HG03575 (cell line): Measurements from ENCODE around the gene NXPE3.

Experiments used
- ATAC-seq: cut with Tn5 transposase; IDR thresholded peaks from one replicate; pipeline ENCODE4 v1.9.1; 2021; ENCODE audit not compliant: unreplicated experiment, insufficient number of reproducible peaks, low FRiP score; ENCODE audit errors: extremely low read depth

NXPE3 gene

DNA sequence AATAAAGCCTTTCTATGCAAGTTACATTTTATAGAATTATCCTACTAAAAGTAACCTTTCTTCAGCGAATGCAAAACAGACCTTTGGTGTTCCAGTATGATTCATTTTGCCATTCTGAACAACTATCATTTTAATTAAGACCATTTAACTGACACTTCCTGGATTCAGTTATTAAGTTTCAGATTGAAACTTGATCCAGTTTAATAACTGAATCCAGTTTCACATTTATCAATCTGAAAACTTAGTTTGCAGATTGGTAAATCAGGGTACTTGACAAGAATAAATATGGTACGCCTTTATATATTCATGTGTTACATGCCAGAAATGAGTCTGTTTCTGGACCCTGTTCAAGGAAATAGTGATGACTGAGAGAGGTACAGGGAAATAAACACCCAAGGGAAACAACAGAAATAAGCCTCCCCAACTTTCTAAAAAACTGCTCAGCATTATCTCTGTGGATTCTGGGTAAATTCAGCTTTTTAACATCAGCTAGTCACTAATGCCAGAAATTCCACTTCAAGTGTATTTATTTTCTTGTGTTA lies 47.0 kb downstream of the NXPE3 start:
- no peak for ATAC-seq

DNA sequence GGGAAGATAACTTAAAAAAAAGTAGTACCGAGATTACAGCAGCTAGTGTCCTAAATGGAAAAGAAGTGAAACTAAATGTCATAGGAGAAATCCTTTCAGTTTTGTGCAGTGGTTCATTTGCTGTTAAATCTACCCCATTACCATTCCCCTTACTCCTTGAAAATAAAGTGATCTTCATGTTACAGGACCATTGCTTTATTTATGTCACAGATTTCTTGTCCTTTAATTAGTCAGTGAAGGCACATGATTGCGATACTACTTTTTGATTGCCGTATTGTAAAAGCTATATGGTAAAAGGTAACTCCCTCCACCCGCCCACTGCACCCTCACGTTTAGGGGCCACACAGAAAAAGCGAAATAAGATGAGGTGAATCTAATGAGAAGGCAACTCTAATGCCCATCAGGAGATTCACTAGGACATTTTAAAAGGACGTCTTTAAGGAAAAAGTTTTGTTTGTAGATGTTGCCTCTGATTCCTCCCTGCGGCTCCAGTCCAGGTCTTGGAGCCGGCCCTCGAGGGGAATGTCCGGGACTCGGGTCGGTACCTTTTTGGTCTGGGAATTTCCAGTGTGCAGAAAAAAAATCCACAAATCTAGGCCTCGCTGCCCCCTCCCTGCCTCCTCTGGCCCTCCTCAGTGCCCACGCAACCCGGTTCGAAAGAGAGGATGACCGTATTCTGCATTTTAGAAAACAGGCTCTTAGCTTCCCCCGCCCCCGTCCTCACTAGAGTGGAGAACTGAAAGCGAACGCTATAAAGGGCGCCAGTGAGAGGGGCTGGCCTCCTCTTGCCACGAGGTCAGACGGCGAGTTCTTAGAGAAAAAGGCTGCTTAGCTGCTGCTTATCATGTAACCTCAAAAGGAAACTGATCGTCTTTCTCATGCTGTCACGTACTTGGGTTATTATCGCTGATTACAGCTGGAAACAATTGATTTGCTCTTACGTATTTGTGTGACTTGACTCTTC lies 48.5 kb downstream of the NXPE3 start:
- peak; percentile 74 for ATAC-seq

DNA sequence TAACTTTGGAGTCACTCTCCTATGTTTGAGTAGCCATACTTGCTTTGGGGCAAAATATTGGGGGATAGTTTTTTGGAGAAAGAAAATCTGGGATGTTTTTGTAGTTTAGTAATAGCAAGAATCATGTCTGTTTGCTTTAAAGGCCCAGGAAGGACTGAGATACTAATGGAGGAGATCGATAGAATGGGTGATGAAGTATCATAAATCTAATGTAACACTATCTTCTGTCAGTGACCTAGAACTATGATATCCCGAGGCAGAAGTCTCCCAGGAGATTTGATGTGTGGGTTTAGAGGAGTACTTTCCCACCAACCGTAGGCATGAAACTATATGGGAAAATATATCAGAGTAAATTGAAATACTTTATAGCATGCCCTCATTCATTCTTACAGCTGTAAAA lies 49.3 kb downstream of the NXPE3 start:
- ATAC-seq = no peak

DNA sequence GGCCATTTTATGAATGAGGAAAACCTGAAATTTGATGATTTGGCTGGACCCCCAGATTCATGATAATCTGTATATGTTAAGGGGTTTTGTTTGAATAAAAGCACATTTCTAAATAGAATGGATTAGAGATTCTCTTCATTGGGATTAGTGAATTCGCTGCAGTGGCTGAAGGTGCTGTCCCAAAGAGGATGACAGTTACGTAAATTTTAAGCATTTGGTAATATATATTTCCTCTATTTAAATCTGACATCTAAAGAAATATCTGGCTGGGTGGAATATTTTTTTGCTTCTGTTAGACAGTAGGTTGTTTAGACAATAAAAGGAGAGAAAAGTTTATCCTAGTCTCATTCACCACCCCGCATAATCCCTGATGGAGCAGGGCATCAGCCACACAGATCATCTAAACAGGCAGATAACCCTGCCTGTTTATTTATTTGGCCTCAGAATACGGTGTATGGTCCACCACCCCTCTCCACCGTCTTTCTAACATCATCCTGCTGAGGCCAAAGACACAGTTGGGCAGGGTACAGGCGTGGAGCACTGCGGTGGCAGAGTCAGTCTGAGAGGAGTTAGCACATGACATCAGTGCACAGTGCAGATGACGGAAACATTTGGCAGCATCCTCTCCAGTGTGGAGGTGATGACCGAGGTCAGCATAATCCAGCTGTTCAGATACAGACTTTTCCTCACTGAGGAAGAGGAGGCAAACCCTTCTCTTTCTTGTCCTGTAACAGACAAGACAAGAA lies 49.9 kb downstream of the NXPE3 start:
- no peak for ATAC-seq

DNA sequence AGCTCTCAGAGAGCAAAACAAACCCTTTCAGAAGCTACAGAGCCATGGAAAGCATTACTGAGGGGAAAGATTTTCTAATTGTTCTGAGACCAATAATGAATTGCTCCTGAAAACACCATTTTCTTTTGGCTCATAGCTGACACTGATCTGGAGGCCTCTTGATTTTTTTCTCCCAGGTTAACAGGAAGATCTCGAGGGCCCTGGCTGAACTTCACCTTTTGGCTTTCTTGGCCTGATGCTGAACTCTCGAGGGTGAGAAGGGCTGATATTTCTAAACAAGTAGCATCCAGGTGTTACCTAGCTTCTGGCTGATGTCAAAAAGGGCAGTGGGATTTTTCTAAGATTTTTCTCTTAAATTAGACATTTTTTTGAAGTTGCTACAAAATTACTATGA lies 50.4 kb downstream of the NXPE3 start:
- no peak for ATAC-seq

DNA sequence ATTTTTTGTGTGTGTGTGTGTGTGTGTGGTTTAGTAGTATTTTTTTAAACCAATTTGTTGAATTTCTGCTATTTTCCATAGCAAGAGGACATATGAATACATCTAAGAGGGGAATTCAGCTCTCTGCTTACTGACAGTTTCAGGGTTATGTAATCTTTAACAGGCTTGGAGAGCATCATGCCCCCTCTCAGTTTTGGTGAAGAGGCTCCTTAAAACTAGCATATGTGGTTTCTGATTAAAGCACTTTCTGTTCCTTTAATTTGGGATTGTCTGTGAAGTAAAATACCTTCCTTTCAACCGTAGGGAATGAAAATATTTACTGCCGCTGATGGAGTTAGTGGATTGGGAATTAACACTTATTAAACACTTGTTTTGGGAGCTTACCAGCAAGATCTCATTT lies 50.9 kb downstream of the NXPE3 start:
- no peak for ATAC-seq

DNA sequence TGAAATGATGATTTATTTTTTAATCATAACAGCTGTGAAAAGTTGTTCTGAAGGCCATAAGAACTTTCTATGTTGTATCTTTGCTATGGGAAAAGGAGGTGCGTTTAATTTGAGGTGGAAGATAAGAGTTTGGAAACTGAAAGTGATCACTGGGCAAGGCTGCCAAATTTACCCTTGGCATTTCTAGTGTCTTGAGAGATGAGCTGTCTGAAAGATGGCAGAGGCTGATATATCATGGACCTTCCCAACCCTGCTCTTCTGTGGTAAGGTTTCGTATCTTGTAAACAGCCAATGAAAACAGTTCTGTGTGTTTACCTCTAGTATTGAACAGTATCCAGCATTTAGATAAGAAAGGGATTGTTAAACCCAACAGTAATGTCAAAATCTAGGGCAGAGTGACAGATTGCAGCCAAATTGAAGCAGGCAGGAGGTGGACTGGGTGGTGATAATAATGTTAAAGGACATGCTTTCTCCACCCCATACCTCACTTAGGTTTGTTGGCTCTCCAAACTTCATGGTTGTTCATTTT lies 54.5 kb downstream of the NXPE3 start:
- ATAC-seq = no peak

DNA sequence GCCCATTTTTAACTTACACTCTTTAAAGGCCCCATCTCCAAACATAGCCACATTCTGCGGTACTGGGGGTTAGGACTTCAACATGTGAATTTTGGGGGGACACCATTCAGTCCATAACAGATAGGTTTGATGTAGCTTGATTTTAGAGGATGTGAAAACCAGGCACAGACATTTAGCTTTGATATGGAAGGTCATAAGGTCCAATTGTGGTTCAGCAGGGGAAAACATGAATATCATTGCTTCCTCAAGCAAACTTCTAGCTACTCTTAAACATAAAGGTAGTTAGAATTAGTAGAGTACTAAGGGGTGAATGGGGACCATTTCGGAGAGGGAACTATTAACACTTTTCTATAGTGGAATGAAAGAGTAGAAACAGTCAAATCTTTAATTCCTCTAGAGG lies 56.7 kb downstream of the NXPE3 start:
- no peak for ATAC-seq

DNA sequence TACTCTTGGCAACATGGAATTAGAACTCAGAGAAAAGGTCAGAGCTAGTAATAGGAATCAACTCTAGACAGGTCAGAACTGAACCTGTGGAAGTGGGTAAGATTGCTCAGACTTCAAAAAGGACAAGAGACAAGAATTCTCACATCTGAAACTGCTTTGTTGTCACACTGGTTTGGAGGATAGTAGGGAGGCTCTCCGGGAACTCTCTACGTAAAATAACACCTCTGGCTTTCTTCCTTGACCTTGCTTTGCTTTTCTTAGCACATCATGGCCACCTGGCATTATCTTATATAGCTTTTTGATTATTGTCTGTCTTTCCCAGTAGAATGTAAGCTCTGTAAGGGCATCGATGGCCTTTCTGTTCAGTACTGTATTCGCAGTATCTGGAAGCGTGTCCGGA lies 57.1 kb downstream of the NXPE3 start:
- no peak for ATAC-seq

DNA sequence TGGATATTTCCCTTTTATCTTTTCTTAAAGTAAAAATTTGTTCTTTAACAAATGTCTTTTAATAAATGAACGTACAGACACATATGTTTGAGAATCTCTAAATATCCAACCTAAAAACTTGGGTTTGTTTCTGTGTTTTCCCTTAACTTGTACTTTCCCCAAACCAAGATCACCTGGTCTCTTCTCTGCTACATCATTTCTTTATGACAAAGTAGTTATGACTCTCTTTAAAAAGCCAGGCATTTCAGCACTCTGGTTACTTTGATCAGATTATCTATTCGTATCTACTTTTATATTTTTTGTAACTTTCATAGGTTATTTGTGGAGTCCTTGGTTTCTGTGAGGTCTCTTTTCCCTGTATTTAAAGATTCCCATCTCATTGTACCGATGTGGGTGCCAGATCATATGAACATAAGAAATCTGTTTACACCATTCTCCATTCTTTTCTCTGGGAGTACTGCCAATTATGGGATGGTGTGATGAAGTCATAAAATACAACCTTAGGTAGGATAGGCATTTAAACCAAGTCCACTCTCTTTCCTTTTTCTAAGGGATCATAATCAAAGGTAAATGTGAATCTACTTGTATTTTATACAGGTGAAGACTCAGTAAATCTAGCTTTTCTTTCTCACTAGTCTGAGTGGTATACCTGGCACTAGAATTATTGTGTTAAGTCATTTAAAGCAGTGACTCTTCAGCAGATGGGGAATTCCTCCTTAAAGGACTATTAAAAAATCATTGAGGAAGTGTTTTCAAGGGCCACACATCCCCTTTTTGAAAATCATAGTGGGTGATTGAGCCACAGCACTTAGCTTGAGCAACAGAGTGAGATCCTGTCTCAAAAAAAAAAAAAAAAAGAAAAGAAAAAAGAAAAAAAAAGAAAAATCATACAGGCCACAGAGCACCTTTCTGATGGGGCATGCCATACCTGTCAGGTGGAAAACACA lies 57.9 kb downstream of the NXPE3 start:
- no peak for ATAC-seq

DNA sequence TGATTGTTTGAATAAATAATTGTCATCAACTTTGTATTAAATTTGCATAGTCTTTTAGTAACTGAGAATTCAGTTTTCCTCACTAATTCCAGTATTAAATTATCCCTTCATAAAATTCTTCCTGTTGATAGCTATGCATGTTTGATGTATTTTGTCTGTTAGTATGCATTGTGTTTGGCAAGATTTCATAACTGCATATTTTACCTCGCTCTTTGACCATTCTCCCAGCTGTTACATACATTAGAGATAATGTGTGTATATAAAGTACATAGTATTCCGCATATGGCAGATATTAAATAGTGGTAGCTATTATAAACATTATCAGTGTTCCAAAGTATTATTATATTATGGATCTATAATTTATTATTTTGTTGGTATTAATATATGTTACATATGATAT lies 59.7 kb downstream of the NXPE3 start:
- no peak for ATAC-seq

DNA sequence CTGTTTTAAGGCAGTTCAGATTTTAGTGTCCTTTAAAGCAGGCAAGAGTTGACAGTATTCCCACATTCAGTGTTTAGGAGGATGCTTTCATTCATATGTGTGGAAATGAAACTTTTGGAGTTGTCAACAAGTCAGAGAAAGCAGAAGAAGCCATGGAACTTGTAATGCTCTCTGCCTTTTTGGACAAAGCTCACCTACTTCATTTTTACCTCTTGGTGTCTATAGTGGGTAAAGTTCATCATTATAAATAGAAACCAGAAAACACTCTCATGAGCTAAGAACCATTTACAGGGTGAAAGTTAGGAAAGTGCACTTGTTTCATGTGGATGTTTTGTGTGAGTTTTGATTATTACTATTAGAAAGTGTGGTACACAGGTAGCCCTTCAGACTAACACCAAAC lies 61.1 kb downstream of the NXPE3 start:
- no peak for ATAC-seq

DNA sequence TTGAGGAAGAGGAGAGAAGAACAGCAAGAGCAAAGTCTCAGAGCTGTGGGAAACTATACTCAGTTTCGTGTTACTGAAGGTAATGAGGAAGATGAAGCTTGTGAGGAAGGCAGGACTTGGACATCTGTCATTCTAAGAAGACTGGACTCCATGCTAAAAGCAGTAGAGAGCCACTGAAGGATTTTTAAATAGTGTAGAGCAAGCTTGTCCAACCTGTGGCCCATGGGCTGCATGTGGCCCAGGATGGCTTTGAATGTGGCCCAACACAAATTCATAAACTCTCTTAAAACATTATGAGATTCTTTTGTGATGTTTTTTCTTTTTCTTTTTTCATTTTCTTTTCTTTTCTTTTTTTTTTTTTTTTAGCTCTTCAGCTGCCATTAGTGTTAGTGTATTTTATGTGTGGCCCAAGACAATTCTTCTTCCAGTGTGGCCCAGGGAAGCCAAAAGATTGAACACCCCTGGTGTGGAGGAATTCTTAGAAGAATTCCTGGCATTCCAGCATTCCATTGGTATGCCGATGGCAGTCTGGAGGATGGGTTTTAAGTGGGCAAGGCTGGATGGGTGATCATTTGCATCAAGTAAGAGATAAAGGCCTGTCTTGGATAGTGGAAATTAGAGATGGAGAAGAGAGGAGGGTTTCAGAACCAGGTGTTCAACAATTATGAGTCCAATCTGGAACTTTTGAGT lies 63.4 kb downstream of the NXPE3 start:
- no peak for ATAC-seq

DNA sequence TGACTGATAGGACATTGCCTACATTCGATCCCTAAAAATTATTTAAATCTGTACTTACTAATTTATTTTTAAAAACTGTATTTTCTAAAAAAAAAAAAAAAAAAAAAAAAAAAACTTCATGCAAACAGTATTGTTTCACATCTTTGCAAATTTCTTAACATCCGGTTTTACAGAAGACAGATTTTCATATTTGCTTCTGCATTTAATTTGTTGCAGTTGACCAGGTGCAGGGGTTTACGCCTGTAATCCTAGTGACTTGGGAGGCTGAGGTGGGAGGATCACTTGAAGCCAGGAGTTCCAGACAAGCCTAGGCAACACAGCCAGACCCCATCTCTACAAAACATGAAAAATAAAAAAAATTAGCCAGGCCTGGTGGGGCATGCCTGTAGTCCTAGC lies 63.9 kb downstream of the NXPE3 start:
- ATAC-seq = no peak

DNA sequence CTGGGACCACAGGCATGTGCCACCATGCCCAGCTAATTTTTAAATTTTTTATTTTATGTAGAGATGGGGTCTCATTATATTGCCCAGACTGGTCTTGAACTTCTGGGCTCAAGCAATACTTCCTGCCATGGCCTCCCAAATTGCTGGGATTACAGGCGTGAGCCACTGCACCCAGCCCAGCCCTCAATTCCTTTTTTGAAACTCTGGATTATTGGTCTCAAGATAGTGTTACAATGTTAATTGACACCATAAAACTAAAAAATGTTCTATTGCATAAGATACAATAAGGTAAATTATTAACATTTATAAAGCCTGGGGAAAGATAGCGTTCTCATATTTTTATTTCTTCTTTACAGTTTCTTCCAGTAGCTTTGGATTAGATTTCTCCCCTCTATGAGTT lies 66.4 kb downstream of the NXPE3 start:
- no peak for ATAC-seq

DNA sequence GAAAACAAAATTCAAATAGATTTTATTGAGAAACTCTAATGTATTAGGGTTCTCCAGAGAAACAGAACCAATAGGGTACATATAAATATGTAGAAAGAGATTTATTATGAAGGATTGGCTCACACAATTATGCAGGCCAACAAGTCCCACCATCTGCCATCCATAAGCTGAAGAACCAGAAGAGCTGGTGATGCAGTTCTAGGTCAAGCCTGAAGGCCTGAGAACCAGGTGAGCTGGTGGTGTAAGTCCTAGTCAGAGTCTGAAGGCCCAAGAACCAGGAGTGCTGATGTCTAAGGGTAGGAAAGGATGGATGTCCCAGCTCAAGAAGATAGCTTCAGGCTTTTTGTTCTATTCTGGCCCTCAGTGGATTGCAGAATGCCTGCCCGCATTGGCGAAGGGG lies 67.7 kb downstream of the NXPE3 start:
- no peak for ATAC-seq

DNA sequence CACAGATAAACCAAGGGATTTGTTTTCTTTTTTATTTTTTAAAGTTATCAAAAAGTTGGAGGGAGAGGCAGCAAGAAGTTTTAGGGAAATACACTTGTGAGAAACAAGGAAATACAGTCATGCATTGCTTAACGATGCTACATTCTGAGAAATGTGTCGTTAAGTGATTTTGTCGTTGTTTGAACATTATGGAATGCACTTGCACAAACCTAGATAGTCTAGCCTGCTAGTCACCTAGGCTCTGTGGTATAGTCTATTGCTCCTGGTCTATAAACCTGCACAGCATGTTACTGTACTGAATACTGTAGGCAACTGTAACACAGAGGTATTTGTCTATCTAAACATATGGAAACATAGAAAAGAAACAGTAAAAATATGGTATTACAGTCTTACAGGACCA lies 68.3 kb downstream of the NXPE3 start:
- ATAC-seq = no peak

DNA sequence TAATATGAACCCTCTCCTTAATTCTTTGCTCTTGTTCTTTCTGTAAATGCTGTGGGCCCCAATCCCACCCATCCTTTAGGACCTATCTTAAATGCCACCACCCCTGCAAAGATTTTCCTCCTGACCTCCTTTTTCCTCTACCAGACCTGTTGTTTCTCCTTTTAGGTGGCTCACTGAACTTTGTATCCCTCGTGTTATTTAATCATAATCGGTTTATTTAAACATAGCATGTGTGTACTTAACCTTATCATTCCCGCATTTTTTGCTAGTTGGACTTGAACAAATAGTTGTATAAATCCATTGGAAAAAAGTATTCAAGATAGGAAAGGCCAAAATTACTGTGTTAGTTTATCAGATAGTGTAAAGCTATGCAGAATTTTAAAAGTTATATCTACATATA lies 69.3 kb downstream of the NXPE3 start:
- no peak for ATAC-seq
